ENCODE data around the gene MYDGF.
A peak's percentile ranks its signal among the peaks of the same experiment; 100 is the strongest.
"Not testable (repeated sequence)": the region's sequence is repeated elsewhere in the genome, so short reads cannot be mapped to it uniquely, and the experiment has no call there.

The MYDGF gene

GRCh38 chr19:4699826-4700692 is 29.9 kb upstream of the MYDGF start:
- no peak for DNase-seq

- DNase-seq = no peak
Measured at GRCh38 chr19:4697304-4697703, 27.2 kb upstream of the MYDGF start.

- no peak for DNase-seq
Measured at GRCh38 chr19:4695224-4695731, 25.1 kb upstream of the MYDGF start.

GRCh38 chr19:4694211-4694987 is 24.3 kb upstream of the MYDGF start:
- DNase-seq = no peak

- no peak for DNase-seq
Measured at GRCh38 chr19:4693471-4694121, 23.5 kb upstream of the MYDGF start.

- DNase-seq = no peak
Measured at GRCh38 chr19:4693078-4693350, 22.9 kb upstream of the MYDGF start.

- peak; percentile 33 for DNase-seq
Measured at GRCh38 chr19:4692251-4693077, 22.3 kb upstream of the MYDGF start.

- no peak for DNase-seq
Measured at GRCh38 chr19:4691373-4691772, 21.2 kb upstream of the MYDGF start.

- no peak for DNase-seq
Measured at GRCh38 chr19:4690361-4690760, 20.2 kb upstream of the MYDGF start.

- DNase-seq = no peak
Measured at GRCh38 chr19:4689403-4689802, 19.3 kb upstream of the MYDGF start.

- no peak for DNase-seq
Measured at GRCh38 chr19:4688587-4688986, 18.4 kb upstream of the MYDGF start.

- no peak for DNase-seq
Measured at GRCh38 chr19:4687396-4687795, 17.3 kb upstream of the MYDGF start.

- no peak for DNase-seq
Measured at GRCh38 chr19:4686700-4687099, 16.6 kb upstream of the MYDGF start.

GRCh38 chr19:4684312-4685095 is 14.4 kb upstream of the MYDGF start:
- no peak for DNase-seq

- DNase-seq = no peak
Measured at GRCh38 chr19:4682417-4683200, 12.5 kb upstream of the MYDGF start.

GRCh38 chr19:4680021-4680420 is 9.9 kb upstream of the MYDGF start:
- not testable (repeated sequence) for DNase-seq

- peak; percentile 60 for DNase-seq
Measured at GRCh38 chr19:4678881-4679790, 9.0 kb upstream of the MYDGF start.

- peak; percentile 71 for DNase-seq
Measured at GRCh38 chr19:4676955-4677731, 7.0 kb upstream of the MYDGF start.

GRCh38 chr19:4675346-4675745 is 5.2 kb upstream of the MYDGF start:
- DNase-seq = no peak
